ENCODE data around the gene SYCE3.
A peak's percentile ranks its signal among the peaks of the same experiment; 100 is the strongest.

Gene SYCE3

DNA sequence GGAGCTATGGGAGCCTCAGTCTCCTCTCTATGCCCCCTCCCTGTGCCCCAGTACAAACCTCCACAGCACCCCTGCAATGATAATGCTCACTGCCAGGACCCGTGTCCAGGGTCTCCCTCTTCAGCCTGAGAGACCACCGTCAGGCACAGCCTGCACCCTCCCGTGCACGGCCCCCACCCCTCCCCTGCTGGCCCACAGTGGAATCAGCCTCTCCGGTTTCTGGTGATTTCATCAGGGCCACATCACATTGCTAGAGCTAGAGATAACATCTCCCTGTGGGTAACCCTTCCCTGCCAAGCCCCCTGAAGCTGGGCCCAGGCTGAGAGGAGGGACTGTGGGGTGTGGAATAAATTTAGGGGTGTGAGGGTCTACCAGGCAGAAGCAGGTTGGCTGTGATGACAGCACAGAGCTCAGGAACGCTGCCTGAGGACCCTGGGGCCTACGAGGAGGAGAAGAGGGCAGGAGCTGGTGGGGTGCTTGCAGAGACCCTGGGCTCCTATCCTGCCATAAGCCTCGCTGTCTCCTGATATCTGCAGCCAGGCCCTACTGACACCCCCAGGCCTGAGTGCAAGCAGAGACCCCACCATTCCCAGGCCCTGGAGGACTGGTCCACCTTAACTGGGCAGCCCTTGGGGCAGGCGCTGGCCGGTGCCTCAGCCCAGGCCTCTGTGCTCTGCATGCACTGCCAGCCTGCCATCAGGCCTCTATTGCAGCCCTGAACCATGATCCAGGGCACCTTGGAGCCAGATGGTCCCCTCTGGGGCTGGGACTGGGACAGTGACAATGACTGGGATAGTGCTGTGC, 17.0 kb downstream of the SYCE3 start, which contains the start of gene KLHDC7B:
Gene KLHDC7B, plus strand, starts transcription at position 378 of the 804 bp plus-strand sequence. Its CDS starts 345 bp downstream, at position 723.
- Histone ChIP-seq H3K9ac (ENCODE audit: low read length) (no peak within 1 kb of the TSS), H3K4me2 (ENCODE audit: low read length) (no peak within 1 kb of the TSS), H3K4ac (ENCODE audit: low read depth, low read length) (no peak within 1 kb of the TSS), H3K79me2 (ENCODE audit: control insufficient read depth, insufficient read depth, low read length, poor library complexity) (no peaks in the 10 kb centered on the region), H2AFZ (ENCODE audit: insufficient read depth, low read length, poor library complexity) (no peak within 1 kb of the TSS), H4K91ac (ENCODE audit: low read depth, low read length) (peak within 1 kb of the TSS; percentile 39), H3K4me3 (ENCODE audit: low read depth, low read length) (no peak within 1 kb of the TSS), H3K27me3 (ENCODE audit: insufficient read depth, low read length) (no peaks in the 10 kb centered on the region), H3K36me3 (ENCODE audit: control insufficient read depth in 1 of 2, insufficient read depth in 2 of 2, low read length in 2 of 2) (no peaks in the 10 kb centered on the region), H3K23ac (ENCODE audit: low read length) (peak within 1 kb of the TSS; percentile 63), H4K12ac (ENCODE audit: low read depth, low read length) (no peak within 1 kb of the TSS), H3K14ac (ENCODE audit: low read length) (peak within 1 kb of the TSS; percentile 7), H2BK12ac (ENCODE audit: low read length) (peak within 1 kb of the TSS; percentile 44), H3K9me3 (ENCODE audit: insufficient read depth, low read depth, low read length) (no peaks in the 10 kb centered on the region), H2BK5ac (ENCODE audit: low read depth, low read length, poor library complexity) (no peak within 1 kb of the TSS), H3K79me1 (ENCODE audit: low read length) (peaks cover 2% of the 10 kb centered on the region), H3K18ac (ENCODE audit: low read length) (no peak within 1 kb of the TSS), H3K4me1 (ENCODE audit: control insufficient read depth in 1 of 2, insufficient read depth in 2 of 2, low read length in 2 of 2) (peaks cover 8 to 19% of the 10 kb centered on the region in 2 experiments), H3K27ac (ENCODE audit: low read depth, low read length) (no peak within 1 kb of the TSS), H4K8ac (ENCODE audit: low read depth, low read length) (no peak within 1 kb of the TSS), H2BK120ac (ENCODE audit: insufficient read depth, low read length, poor library complexity) (peak within 1 kb of the TSS; percentile 16), H2AK5ac (ENCODE audit: low read length) (peak within 1 kb of the TSS; percentile 22)
- no CpG with 5 or more reads among the region's 10 CpGs for WGBS (ENCODE audit: extremely low coverage, insufficient coverage, insufficient read length)
- peak in 1 of 2 donors; percentile 43 for DNase-seq

GRCh38 chr22:50544746-50545253, 17.9 kb downstream of the SYCE3 start:
- no CpG with 5 or more reads among the region's 5 CpGs for WGBS (ENCODE audit: extremely low coverage, insufficient coverage, insufficient read length)
- Histone ChIP-seq H3K27ac (ENCODE audit: low read depth, low read length) (no peak overlapping the region), H3K36me3 (ENCODE audit: control insufficient read depth in 1 of 2, insufficient read depth in 2 of 2, low read length in 2 of 2) (no peaks in the 10 kb centered on the region), H4K8ac (ENCODE audit: low read depth, low read length) (peak overlapping the region; percentile 28), H3K18ac (ENCODE audit: low read length) (no peak overlapping the region), H3K9me3 (ENCODE audit: insufficient read depth, low read depth, low read length) (no peaks in the 10 kb centered on the region), H2BK120ac (ENCODE audit: insufficient read depth, low read length, poor library complexity) (peak overlapping the region; percentile 16), H3K4me3 (ENCODE audit: low read depth, low read length) (no peak overlapping the region), H4K91ac (ENCODE audit: low read depth, low read length) (peak overlapping the region; percentile 39), H3K23ac (ENCODE audit: low read length) (peak overlapping the region; percentile 63), H3K4me1 (ENCODE audit: control insufficient read depth in 1 of 2, insufficient read depth in 2 of 2, low read length in 2 of 2) (peaks cover 10 to 19% of the 10 kb centered on the region in 2 experiments), H3K79me2 (ENCODE audit: control insufficient read depth, insufficient read depth, low read length, poor library complexity) (no peaks in the 10 kb centered on the region), H3K79me1 (ENCODE audit: low read length) (peaks cover 2% of the 10 kb centered on the region), H4K12ac (ENCODE audit: low read depth, low read length) (no peak overlapping the region), H2AK5ac (ENCODE audit: low read length) (peak overlapping the region; percentile 1), H3K4me2 (ENCODE audit: low read length) (no peak overlapping the region), H2BK5ac (ENCODE audit: low read depth, low read length, poor library complexity) (no peak overlapping the region), H3K4ac (ENCODE audit: low read depth, low read length) (no peak overlapping the region), H3K9ac (ENCODE audit: low read length) (no peak overlapping the region), H3K27me3 (ENCODE audit: insufficient read depth, low read length) (no peaks in the 10 kb centered on the region), H2BK12ac (ENCODE audit: low read length) (peak overlapping the region; percentile 44), H2AFZ (ENCODE audit: insufficient read depth, low read length, poor library complexity) (no peak overlapping the region), H3K14ac (ENCODE audit: low read length) (no peak overlapping the region)
- DNase-seq = peak in 1 of 2 donors; percentile 40

GRCh38 chr22:50544078-50544745, 18.5 kb downstream of the SYCE3 start:
- Histone ChIP-seq H4K8ac (ENCODE audit: low read depth, low read length) (peak overlapping the region; percentile 78), H3K36me3 (ENCODE audit: control insufficient read depth in 1 of 2, insufficient read depth in 2 of 2, low read length in 2 of 2) (no peaks in the 10 kb centered on the region), H3K27ac (ENCODE audit: low read depth, low read length) (no peak overlapping the region), H3K4me3 (ENCODE audit: low read depth, low read length) (no peak overlapping the region), H2AFZ (ENCODE audit: insufficient read depth, low read length, poor library complexity) (peak overlapping the region; percentile 52), H3K9ac (ENCODE audit: low read length) (no peak overlapping the region), H3K27me3 (ENCODE audit: insufficient read depth, low read length) (no peaks in the 10 kb centered on the region), H4K12ac (ENCODE audit: low read depth, low read length) (no peak overlapping the region), H2BK120ac (ENCODE audit: insufficient read depth, low read length, poor library complexity) (peak overlapping the region; percentile 20), H2BK5ac (ENCODE audit: low read depth, low read length, poor library complexity) (no peak overlapping the region), H3K18ac (ENCODE audit: low read length) (no peak overlapping the region), H3K23ac (ENCODE audit: low read length) (no peak overlapping the region), H3K4me2 (ENCODE audit: low read length) (peak overlapping the region; percentile 61), H3K4me1 (ENCODE audit: control insufficient read depth in 1 of 2, insufficient read depth in 2 of 2, low read length in 2 of 2) (peaks cover 13 to 20% of the 10 kb centered on the region in 2 experiments), H3K9me3 (ENCODE audit: insufficient read depth, low read depth, low read length) (no peaks in the 10 kb centered on the region), H3K4ac (ENCODE audit: low read depth, low read length) (no peak overlapping the region), H3K79me2 (ENCODE audit: control insufficient read depth, insufficient read depth, low read length, poor library complexity) (no peaks in the 10 kb centered on the region), H4K91ac (ENCODE audit: low read depth, low read length) (peak overlapping the region; percentile 45), H3K14ac (ENCODE audit: low read length) (peak overlapping the region; percentile 57), H2BK12ac (ENCODE audit: low read length) (peak overlapping the region; percentile 82), H2AK5ac (ENCODE audit: low read length) (no peak overlapping the region), H3K79me1 (ENCODE audit: low read length) (peaks cover 5% of the 10 kb centered on the region)
- WGBS (ENCODE audit: extremely low coverage, insufficient coverage, insufficient read length) = no CpG with 5 or more reads among the region's 52 CpGs
- DNase-seq = peak; percentile 91 to 95

GRCh38 chr22:50542416-50542927, 20.2 kb downstream of the SYCE3 start:
- H4K12ac ChIP-seq (ENCODE audit: low read depth, low read length) = no peak overlapping the region
- H4K91ac ChIP-seq (ENCODE audit: low read depth, low read length) = no peak overlapping the region
- H3K14ac ChIP-seq (ENCODE audit: low read length) = no peak overlapping the region
- no peak overlapping the region for H2BK5ac ChIP-seq (ENCODE audit: low read depth, low read length, poor library complexity)
- no peak overlapping the region for H3K4me3 ChIP-seq (ENCODE audit: low read depth, low read length)
- no peak overlapping the region for H3K27ac ChIP-seq (ENCODE audit: low read depth, low read length)
- H2BK12ac ChIP-seq (ENCODE audit: low read length) = no peak overlapping the region
- no peak overlapping the region for H3K9ac ChIP-seq (ENCODE audit: low read length)
- peaks cover 7% of the 10 kb centered on the region for H3K79me1 ChIP-seq (ENCODE audit: low read length)
- H2AK5ac ChIP-seq (ENCODE audit: low read length) = no peak overlapping the region
- H3K79me2 ChIP-seq (ENCODE audit: control insufficient read depth, insufficient read depth, low read length, poor library complexity) = no peaks in the 10 kb centered on the region
- no CpG with 5 or more reads among the region's 19 CpGs for WGBS (ENCODE audit: extremely low coverage, insufficient coverage, insufficient read length)
- no peak overlapping the region for H3K4ac ChIP-seq (ENCODE audit: low read depth, low read length)
- H3K4me2 ChIP-seq (ENCODE audit: low read length) = no peak overlapping the region
- H3K9me3 ChIP-seq (ENCODE audit: insufficient read depth, low read depth, low read length) = no peaks in the 10 kb centered on the region
- no peak overlapping the region for H3K18ac ChIP-seq (ENCODE audit: low read length)
- H4K8ac ChIP-seq (ENCODE audit: low read depth, low read length) = no peak overlapping the region
- no peak overlapping the region for H2BK120ac ChIP-seq (ENCODE audit: insufficient read depth, low read length, poor library complexity)
- no peaks in the 10 kb centered on the region for H3K36me3 ChIP-seq (ENCODE audit: control insufficient read depth in 1 of 2, insufficient read depth in 2 of 2, low read length in 2 of 2)
- peaks cover 17 to 22% of the 10 kb centered on the region in 2 experiments for H3K4me1 ChIP-seq (ENCODE audit: control insufficient read depth in 1 of 2, insufficient read depth in 2 of 2, low read length in 2 of 2)
- no peaks in the 10 kb centered on the region for H3K27me3 ChIP-seq (ENCODE audit: insufficient read depth, low read length)
- no peak overlapping the region for H3K23ac ChIP-seq (ENCODE audit: low read length)
- DNase-seq = peak in 1 of 2 donors; percentile 72
- H2AFZ ChIP-seq (ENCODE audit: insufficient read depth, low read length, poor library complexity) = no peak overlapping the region

Data from trophoblast cell (in vitro differentiated cells and primary cell).